CMK (cell line): Measurements from ENCODE around the gene CNTNAP2.
"Not testable (repeated sequence)": the region's sequence is repeated elsewhere in the genome, so short reads cannot be mapped to it uniquely, and the experiment has no call there.

ENCODE experiments used
- DNase-seq: peaks from one replicate; pipeline ENCODE4 v3.0.0-alpha.2; 2010; ENCODE audit warnings: low read depth

The CNTNAP2 gene

GRCh38 chr7:146150153-146150552 lies 33.6 kb downstream of the CNTNAP2 start:
- no peak for DNase-seq

- DNase-seq, result no peak
Measured at GRCh38 chr7:146172112-146172511, 55.5 kb downstream of the CNTNAP2 start.

- DNase-seq, result no peak
Measured at GRCh38 chr7:146175716-146176115, 59.1 kb downstream of the CNTNAP2 start.

- DNase-seq, result no peak
Measured at GRCh38 chr7:146176860-146177259, 60.3 kb downstream of the CNTNAP2 start.

GRCh38 chr7:146177301-146177700 lies 60.7 kb downstream of the CNTNAP2 start:
- DNase-seq, result no peak

GRCh38 chr7:146185844-146186243 lies 69.2 kb downstream of the CNTNAP2 start:
- no peak for DNase-seq

- DNase-seq, result not testable (repeated sequence)
Measured at GRCh38 chr7:146191428-146191827, 74.8 kb downstream of the CNTNAP2 start.

- DNase-seq, result no peak
Measured at GRCh38 chr7:146201945-146202344, 85.3 kb downstream of the CNTNAP2 start.

- no peak for DNase-seq
Measured at GRCh38 chr7:146206270-146206669, 89.7 kb downstream of the CNTNAP2 start.

GRCh38 chr7:146208492-146208891 lies 91.9 kb downstream of the CNTNAP2 start:
- no peak for DNase-seq

GRCh38 chr7:146214842-146215241 lies 98.2 kb downstream of the CNTNAP2 start:
- no peak for DNase-seq

GRCh38 chr7:146216396-146217041 lies 99.9 kb downstream of the CNTNAP2 start:
- DNase-seq, result no peak

- DNase-seq, result no peak
Measured at GRCh38 chr7:146223851-146224250, 107.2 kb downstream of the CNTNAP2 start.

GRCh38 chr7:146232604-146233003 lies 116.0 kb downstream of the CNTNAP2 start:
- DNase-seq, result no peak

- DNase-seq, result no peak
Measured at GRCh38 chr7:146235195-146235594, 118.6 kb downstream of the CNTNAP2 start.

- DNase-seq, result no peak
Measured at GRCh38 chr7:146242661-146243060, 126.1 kb downstream of the CNTNAP2 start.

- not testable (repeated sequence) for DNase-seq
Measured at GRCh38 chr7:146247991-146248390, 131.4 kb downstream of the CNTNAP2 start.

- not testable (repeated sequence) for DNase-seq
Measured at GRCh38 chr7:146248744-146249143, 132.1 kb downstream of the CNTNAP2 start.

GRCh38 chr7:146249272-146249671 lies 132.7 kb downstream of the CNTNAP2 start:
- DNase-seq, result no peak

- no peak for DNase-seq
Measured at GRCh38 chr7:146255609-146256008, 139.0 kb downstream of the CNTNAP2 start.

GRCh38 chr7:146262527-146262926 lies 145.9 kb downstream of the CNTNAP2 start:
- DNase-seq, result no peak

GRCh38 chr7:146276888-146277287 lies 160.3 kb downstream of the CNTNAP2 start:
- DNase-seq, result no peak

GRCh38 chr7:146285418-146285817 lies 168.8 kb downstream of the CNTNAP2 start:
- no peak for DNase-seq

GRCh38 chr7:146290746-146291145 lies 174.1 kb downstream of the CNTNAP2 start:
- DNase-seq, result no peak
